GM12892 (cell line): Measurements from ENCODE around the gene PDE8B.

Experiments
- POLR2A ChIP-seq: IDR thresholded peaks from 2 replicates; pipeline ENCODE4 v1.6.1; 2011; ENCODE audit warnings: low read depth, low read length, control low read depth
- POLR2AphosphoS5 ChIP-seq: IDR thresholded peaks from 2 replicates; pipeline ENCODE4 v1.6.1; 2011; ENCODE audit warnings: low read depth, low read length, control low read depth
- TAF1 ChIP-seq: IDR thresholded peaks from 2 replicates; pipeline ENCODE4 v1.6.1; 2011; ENCODE audit warnings: low read depth, mild to moderate bottlenecking, control low read depth, low read length, borderline replicate concordance

DNA sequence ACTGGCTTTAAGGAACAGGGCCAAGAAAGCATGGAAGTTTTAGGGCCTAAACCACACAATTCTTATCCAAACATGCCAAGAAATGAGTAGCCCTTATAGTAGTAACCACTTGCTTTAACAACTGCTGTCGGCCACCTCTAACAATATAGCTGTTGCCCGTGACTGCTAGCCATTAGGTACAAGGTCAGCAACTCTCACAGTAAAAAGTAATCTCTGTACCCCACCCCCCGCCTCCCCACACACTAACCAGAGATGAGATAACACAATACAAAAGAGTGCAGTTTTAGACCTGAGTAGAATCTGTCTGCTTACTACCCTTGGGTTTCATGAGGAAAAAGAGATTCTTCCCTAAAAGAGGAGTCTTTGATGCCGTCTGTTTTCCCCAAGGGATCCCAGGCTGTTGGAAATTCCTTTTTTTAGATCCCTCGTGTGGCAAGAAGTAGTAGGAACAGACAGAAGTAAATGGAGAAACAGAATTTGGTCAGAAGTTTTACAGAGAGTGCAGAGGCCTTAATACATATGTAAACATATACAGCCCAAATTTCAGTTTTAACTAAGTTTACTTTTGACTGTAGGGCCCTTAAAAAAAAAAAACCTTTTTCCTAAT lies 187.3 kb downstream of the PDE8B start:
- TF ChIP-seq POLR2AphosphoS5 (no peak), TAF1 (no peak), POLR2A (no peak)
